Progenitor cell of endocrine pancreas (in vitro differentiated cells): ENCODE measurements around the gene CYBA. TPM values are rescaled to one million over a fixed set of nuclear protein-coding genes. Genes with fewer than 3 reads are reported as not detected.
A peak's percentile ranks its signal among the peaks of the same experiment; 100 is the strongest.

Experiments used
- DNase-seq: peaks from one replicate; pipeline ENCODE4 v3.0.0; 2021; ENCODE audit warnings: low spot score; ENCODE audit not compliant: unreplicated experiment
- H3K27ac Mint-ChIP-seq: 2 replicates; pipeline ENCODE4 v1.8.0; 2021; ENCODE audit warnings: mild to moderate bottlenecking, moderate library complexity, mixed read lengths
- H3K27me3 Mint-ChIP-seq: 2 replicates; pipeline ENCODE4 v1.8.0; 2021; ENCODE audit warnings: mixed read lengths
- H3K36me3 Mint-ChIP-seq: 2 replicates; pipeline ENCODE4 v1.8.0; 2022; ENCODE audit warnings: mixed read lengths; ENCODE audit not compliant: insufficient read depth
- H3K4me1 Mint-ChIP-seq: 2 replicates; pipeline ENCODE4 v1.8.0; 2021; ENCODE audit warnings: low read depth, mixed read lengths
- H3K4me3 Mint-ChIP-seq: 2 replicates; pipeline ENCODE4 v1.8.0; 2021; ENCODE audit warnings: low read depth, mild to moderate bottlenecking, moderate library complexity, mixed read lengths
- H3K9me3 Mint-ChIP-seq: 2 replicates; pipeline ENCODE4 v1.8.0; 2021; ENCODE audit warnings: low read depth, mixed read lengths
- CTCF ChIP-seq: fragments of 200-600 bp; sonication (generic); IDR thresholded peaks from one replicate; pipeline ENCODE4 v1.5.0; 2021; ENCODE audit warnings: antibody characterized with exemption, mild to moderate bottlenecking; ENCODE audit not compliant: unreplicated experiment
- total RNA-seq: library from RNA; stranded (reverse); gene quantifications from 2 replicates; pipeline ENCODE4 v1.2.1, GENCODE V29; 2021

CYBA gene
- total RNA-seq, 1 donor from 2014 or later = 111 TPM

- Mint-ChIP-seq H3K4me3 (no peak overlapping the region), H3K27ac (no peak overlapping the region), H3K27me3 (peaks cover 5% of the 10 kb centered on the region), H3K4me1 (no peaks in the 10 kb centered on the region), H3K36me3 (peaks cover 25% of the 10 kb centered on the region), H3K9me3 (no peaks in the 10 kb centered on the region)
- DNase-seq = no peak
- no peak for TF ChIP-seq CTCF
Observed at GRCh38 chr16:88606148-88606757, 44.6 kb downstream of the CYBA start.

GRCh38 chr16:88605186-88606147, 45.4 kb downstream of the CYBA start:
- Mint-ChIP-seq H3K4me1 (no peaks in the 10 kb centered on the region), H3K9me3 (no peaks in the 10 kb centered on the region), H3K4me3 (no peak overlapping the region), H3K27me3 (no peaks in the 10 kb centered on the region), H3K27ac (no peak overlapping the region), H3K36me3 (peaks cover 22% of the 10 kb centered on the region)
- no peak for TF ChIP-seq CTCF
- DNase-seq = no peak

GRCh38 chr16:88602091-88602490, 48.8 kb downstream of the CYBA start:
- Mint-ChIP-seq H3K27me3 (no peaks in the 10 kb centered on the region), H3K36me3 (peaks cover 14% of the 10 kb centered on the region), H3K4me3 (no peak overlapping the region), H3K9me3 (no peaks in the 10 kb centered on the region), H3K4me1 (peaks cover 6% of the 10 kb centered on the region), H3K27ac (no peak overlapping the region)
- DNase-seq = no peak
- TF ChIP-seq CTCF = no peak

- H3K27me3 Mint-ChIP-seq = no peaks in the 10 kb centered on the region
- DNase-seq = no peak
- H3K27ac Mint-ChIP-seq = peak overlapping the region; percentile 16
- H3K4me1 Mint-ChIP-seq = peaks cover 6% of the 10 kb centered on the region
- no peak for TF ChIP-seq CTCF
- H3K9me3 Mint-ChIP-seq = no peaks in the 10 kb centered on the region
- H3K36me3 Mint-ChIP-seq = peaks cover 14% of the 10 kb centered on the region
- H3K4me3 Mint-ChIP-seq = no peak overlapping the region
Observed at GRCh38 chr16:88601313-88602036, 49.4 kb downstream of the CYBA start.

- Mint-ChIP-seq H3K36me3 (peaks cover 16% of the 10 kb centered on the region), H3K4me1 (peaks cover 6% of the 10 kb centered on the region), H3K27me3 (no peaks in the 10 kb centered on the region), H3K27ac (no peak overlapping the region), H3K9me3 (no peaks in the 10 kb centered on the region), H3K4me3 (no peak overlapping the region)
- TF ChIP-seq CTCF = no peak
- DNase-seq = no peak
Observed at GRCh38 chr16:88600539-88600896, 50.3 kb downstream of the CYBA start.
